Gastrocnemius medialis (tissue), 4 donors: ENCODE results near the gene SVEP1.

ENCODE experiments used
- CTCF ChIP-seq, 5 experiments: fragments of 450-650 bp in 3 of 5; fragments of 200-600 bp in 2 of 5; sonication (generic) in 2 of 5; IDR thresholded peaks in 4 of 5; conservative IDR thresholded peaks in 1 of 5; 1 replicate in 4 of 5; 2 replicates in 1 of 5; pipeline ENCODE4 v1.5.1; 2016 to 2019; ENCODE audit warnings: antibody characterized with exemption in 5 of 5, mild to moderate bottlenecking in 3 of 5, moderate library complexity in 3 of 5
- POLR2A ChIP-seq, 2 donors: fragments of 450-650 bp; IDR thresholded peaks; one replicate each; pipeline ENCODE4 v1.6.1; 2017; ENCODE audit warnings: antibody characterized with exemption in 2 of 2, mild to moderate bottlenecking in 2 of 2, moderate library complexity in 2 of 2

GRCh38 chr9:110432253-110432652 lies 147.3 kb downstream of the SVEP1 start:
- TF ChIP-seq POLR2A (IDR thresholded peaks at IDR 0.05) (no peak), CTCF (IDR thresholded peaks at IDR 0.05 in 4 of 5, conservative IDR thresholded peaks at IDR 0.05 in 1 of 5) (no peak)
